Measurements from ENCODE around the gene SYF2.

DNA sequence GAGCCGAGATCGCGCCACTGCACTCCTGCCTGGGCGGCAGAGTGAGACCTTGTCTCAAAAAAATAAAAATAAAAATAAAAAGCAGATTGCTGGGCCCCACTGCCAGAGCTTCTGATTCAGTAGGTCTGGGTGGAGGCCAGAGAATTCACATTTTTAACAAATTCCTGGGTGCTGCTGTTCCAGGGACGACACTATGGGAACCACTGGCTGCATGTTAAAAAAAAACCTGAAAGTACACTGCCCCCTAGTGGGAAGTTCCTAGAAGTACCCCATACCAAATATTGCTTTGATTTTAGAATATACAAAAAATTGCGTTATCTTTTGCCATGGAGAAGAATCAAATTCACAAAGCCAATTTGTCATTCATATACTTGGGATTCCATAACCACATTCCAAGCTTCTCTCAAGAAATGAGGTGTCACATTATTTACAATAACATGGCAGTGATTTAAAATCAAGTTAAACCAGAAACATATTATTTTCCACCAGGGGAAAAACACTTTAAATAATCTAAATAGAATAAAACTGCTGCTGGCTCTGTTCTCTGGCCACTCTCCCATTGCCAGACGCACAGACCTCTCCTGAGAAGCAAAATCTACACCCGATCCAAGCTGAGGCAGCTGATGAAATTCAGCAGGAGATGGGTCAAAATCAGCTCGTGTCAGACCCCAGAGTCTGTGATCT lies 27.4 kb downstream of the SYF2 start:
- TF ChIP-seq EZH2 (IDR thresholded peaks at IDR 0.05; ENCODE audit: low read length, missing control alignments): no peak
- TF ChIP-seq, protein P1, sequence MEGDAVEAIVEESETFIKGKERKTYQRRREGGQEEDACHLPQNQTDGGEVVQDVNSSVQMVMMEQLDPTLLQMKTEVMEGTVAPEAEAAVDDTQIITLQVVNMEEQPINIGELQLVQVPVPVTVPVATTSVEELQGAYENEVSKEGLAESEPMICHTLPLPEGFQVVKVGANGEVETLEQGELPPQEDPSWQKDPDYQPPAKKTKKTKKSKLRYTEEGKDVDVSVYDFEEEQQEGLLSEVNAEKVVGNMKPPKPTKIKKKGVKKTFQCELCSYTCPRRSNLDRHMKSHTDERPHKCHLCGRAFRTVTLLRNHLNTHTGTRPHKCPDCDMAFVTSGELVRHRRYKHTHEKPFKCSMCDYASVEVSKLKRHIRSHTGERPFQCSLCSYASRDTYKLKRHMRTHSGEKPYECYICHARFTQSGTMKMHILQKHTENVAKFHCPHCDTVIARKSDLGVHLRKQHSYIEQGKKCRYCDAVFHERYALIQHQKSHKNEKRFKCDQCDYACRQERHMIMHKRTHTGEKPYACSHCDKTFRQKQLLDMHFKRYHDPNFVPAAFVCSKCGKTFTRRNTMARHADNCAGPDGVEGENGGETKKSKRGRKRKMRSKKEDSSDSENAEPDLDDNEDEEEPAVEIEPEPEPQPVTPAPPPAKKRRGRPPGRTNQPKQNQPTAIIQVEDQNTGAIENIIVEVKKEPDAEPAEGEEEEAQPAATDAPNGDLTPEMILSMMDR (conservative IDR thresholded peaks at IDR 0.05 in 1 of 2, IDR thresholded peaks at IDR 0.05 in 1 of 2; ENCODE audit: low read depth in 1 of 2, low read length in 2 of 2): peak; percentile 49 to 71
